B cell (primary cell): ENCODE data around the gene GSTP1. TPM values are rescaled to one million over a fixed set of nuclear protein-coding genes. Genes with fewer than 3 reads are reported as not detected.
A peak's percentile ranks its signal among the peaks of the same experiment; 100 is the strongest.

Source experiments
- ATAC-seq: fragments of 200-7000 bp; cut with Tn5 transposase; one replicate; pipeline ENCODE4 v1.10.0; 2021; ENCODE audit warnings: low read depth, mild to moderate bottlenecking, moderate number of reproducible peaks, moderate library complexity
- CTCF ChIA-PET: fragments of 350-600 bp; sonication (Branson Sonifier 250); formaldehyde crosslinking; loops from one replicate; lab custom pipeline; 2021; ENCODE audit warnings: antibody characterized with exemption, inconsistent platforms; lab: Charles Lee
- POLR2A ChIA-PET: fragments of 350-600 bp; sonication (Branson Sonifier 250); formaldehyde crosslinking; loops from one replicate; lab custom pipeline; 2021; ENCODE audit warnings: antibody characterized with exemption; lab: Charles Lee
- DNase-seq: peaks from one replicate; pipeline ENCODE4 v3.0.0; 2013
- H2AFZ ChIP-seq: 2 replicates; pipeline ENCODE4 v1.6.1; 2012; ENCODE audit warnings: mild to moderate bottlenecking, low read depth, low read length; ENCODE audit not compliant: insufficient read depth, poor library complexity, severe bottlenecking
- H3K27ac ChIP-seq, 2 donors: 1 replicate in 1 of 2; 2 replicates in 1 of 2; pipeline ENCODE4 v1.5.1; 2012 to 2013; ENCODE audit warnings: low read length in 2 of 2, mild to moderate bottlenecking in 2 of 2, moderate library complexity in 1 of 2
- H3K27me3 ChIP-seq, 4 experiments: fragments of 200-600 bp in 1 of 4; sonication (generic) in 1 of 4; replicated peaks in 1 of 4; 1 replicate in 2 of 4; 2 replicates in 2 of 4; pipeline versions ENCODE4 v1.6.1 to v1.7.0; 2013 to 2016; ENCODE audit warnings: low read length in 3 of 4, mild to moderate bottlenecking in 2 of 4, mixed read lengths in 1 of 4, moderate library complexity in 1 of 4; ENCODE audit not compliant: insufficient read depth in 4 of 4, control insufficient read depth in 3 of 4; ENCODE audit errors: control extremely low read depth in 1 of 4
- H3K36me3 ChIP-seq, 2 experiments: replicated peaks in 1 of 2; 1 replicate in 1 of 2; 2 replicates in 1 of 2; pipeline versions ENCODE4 v1.6.1 to v1.7.1; 2013; ENCODE audit warnings: low read length in 1 of 2; ENCODE audit not compliant: insufficient read depth in 2 of 2, control insufficient read depth in 1 of 2; ENCODE audit errors: control extremely low read depth in 1 of 2, extremely low read depth in 1 of 2
- H3K4me1 ChIP-seq, 2 donors: fragments of 200-600 bp in 1 of 2; sonication (generic) in 1 of 2; 1 replicate in 1 of 2; 2 replicates in 1 of 2; pipeline versions ENCODE4 v1.5.1 to v1.6.1; 2013 to 2017; ENCODE audit warnings: low read length in 2 of 2; ENCODE audit not compliant: control insufficient read depth in 2 of 2, insufficient read depth in 2 of 2
- H3K4me2 ChIP-seq: replicated peaks from 2 replicates; pipeline ENCODE3; 2012; ENCODE audit warnings: mild to moderate bottlenecking, low read depth, low read length; ENCODE audit not compliant: poor library complexity, severe bottlenecking
- H3K4me3 ChIP-seq, 5 experiments: fragments of 200-600 bp in 1 of 5; sonication (generic) in 1 of 5; 1 replicate in 3 of 5; 2 replicates in 2 of 5; pipeline versions ENCODE4 v1.5.1 to v1.7.0; 2011 to 2016; ENCODE audit warnings: low read length in 4 of 5, mild to moderate bottlenecking in 4 of 5, low read depth in 2 of 5, control low read depth in 1 of 5, moderate library complexity in 1 of 5; ENCODE audit not compliant: insufficient read depth in 1 of 5; ENCODE audit errors: control extremely low read depth in 1 of 5, extremely low read depth in 1 of 5
- H3K79me2 ChIP-seq: fragments of 200-600 bp; sonication (generic); one replicate; pipeline ENCODE4 v1.6.0; 2016; ENCODE audit warnings: low read length; ENCODE audit not compliant: control insufficient read depth, insufficient read depth
- H3K9ac ChIP-seq: fragments of 200-600 bp; sonication (generic); 2 replicates; pipeline ENCODE4 v1.6.1; 2017; ENCODE audit warnings: mild to moderate bottlenecking, low read length, moderate library complexity
- H3K9me3 ChIP-seq, 3 donors: one replicate each; pipeline versions ENCODE4 v1.6.1 to v1.7.1; 2013; ENCODE audit warnings: low read length in 2 of 3; ENCODE audit not compliant: control insufficient read depth in 2 of 3, insufficient read depth in 1 of 3; ENCODE audit errors: control extremely low read depth in 1 of 3
- H4K20me1 ChIP-seq: 2 replicates; pipeline ENCODE4 v1.6.0; 2012; ENCODE audit warnings: mild to moderate bottlenecking, low read length; ENCODE audit not compliant: insufficient read depth, control insufficient read depth, poor library complexity, severe bottlenecking
- H3K27ac Mint-ChIP-seq: one replicate; pipeline ENCODE4 v1.8.0; 2021; ENCODE audit warnings: mixed read lengths
- H3K27me3 Mint-ChIP-seq: one replicate; pipeline ENCODE4 v1.8.0; 2021; ENCODE audit warnings: mixed read lengths
- H3K4me1 Mint-ChIP-seq: one replicate; pipeline ENCODE4 v1.8.0; 2021; ENCODE audit warnings: mixed read lengths
- H3K4me3 Mint-ChIP-seq: one replicate; pipeline ENCODE4 v1.8.0; 2021; ENCODE audit warnings: mixed read lengths
- H3K9me3 Mint-ChIP-seq: one replicate; pipeline ENCODE4 v1.8.0; 2022; ENCODE audit warnings: mixed read lengths; ENCODE audit not compliant: insufficient read depth
- CTCF ChIP-seq: fragments of 200-600 bp; IDR thresholded peaks from one replicate; pipeline ENCODE4 v1.8.0; 2022; ENCODE audit warnings: antibody characterized with exemption, mild to moderate bottlenecking
- EZH2 ChIP-seq: IDR thresholded peaks from 2 replicates; pipeline ENCODE4 v1.6.1; 2012; ENCODE audit warnings: borderline replicate concordance, low read depth, mild to moderate bottlenecking, moderate library complexity, low read length; ENCODE audit not compliant: insufficient read depth, poor library complexity, severe bottlenecking
- WGBS: methylation state at CpG from one replicate; pipeline ENCODE4 v1.1.5; 2013; ENCODE audit warnings: missing lambda C conversion rate; ENCODE audit not compliant: insufficient coverage; 5-methylcytosine and 5-hydroxymethylcytosine counted together
- intact Hi-C: fragments of 100-400 bp; cut with micrococcal nuclease; formaldehyde crosslinking; loops from one replicate; pipeline ENCODE4 v1.10.0; 2022
- polyA plus RNA-seq: library from polyadenylated mRNA; depleted of rRNA; stranded (reverse); fragments of >200 nt; gene quantifications from 2 replicates; pipeline ENCODE4 v1.2.3, GENCODE V29; 2012
- total RNA-seq, 2 donors: library from RNA; stranded (reverse); fragments of 120-200 nt in 1 of 2; gene quantifications; 1 replicate in 1 of 2; 2 replicates in 1 of 2; pipeline versions ENCODE4 v1.2.3 to v1.2.4, GENCODE V29; 2013 to 2022

The GSTP1 gene
- total and polyA plus RNA-seq, 2 donors (not counting 1 experiment from before 2014, with no cell fraction given) = 200 to 313 TPM

GRCh38 chr11:67606093-67606491, 22.5 kb downstream of the GSTP1 start:
- DNase-seq = no peak
- peak overlapping the region; percentile 87 for H3K9ac ChIP-seq
- peak overlapping the region in 4 of 5 experiments; percentile 79 to 90 (median 88) for H3K4me3 ChIP-seq

More at GRCh38 chr11:67606093-67606491, 22.5 kb downstream of the GSTP1 start:
- POLR2A ChIA-PET = interaction anchor here (0.7 to 1.1 kb wide), 2 partner anchors 23 to 745 kb away, joined by 4 to 15 read pairs; no protein-coding TSS in a partner anchor
- Histone ChIP-seq H3K36me3 (peaks cover 0 to 29% of the 10 kb centered on the region in 2 experiments), H3K27me3 (peaks cover 0 to 17% (median 5%) of the 10 kb centered on the region in 4 experiments), H3K9me3 (no peaks in the 10 kb centered on the region), H3K4me1 (peaks cover 16 to 23% of the 10 kb centered on the region in 2 donors), H3K4me2 (peak overlapping the region; percentile 90), H2AFZ (peak overlapping the region; percentile 74), H4K20me1 (no peaks in the 10 kb centered on the region), H3K27ac (no peak overlapping the region), H3K79me2 (peaks cover 26% of the 10 kb centered on the region)
- Mint-ChIP-seq H3K27ac (peak overlapping the region; percentile 90), H3K27me3 (peaks cover 18% of the 10 kb centered on the region), H3K4me1 (peaks cover 22% of the 10 kb centered on the region), H3K9me3 (no peaks in the 10 kb centered on the region), H3K4me3 (peak overlapping the region; percentile 95)
- TF ChIP-seq EZH2 (no peak), CTCF (no peak)
- intact Hi-C loops = loop anchor here (1.0 kb wide), 7 partner anchors 8 to 205 kb away; partner anchors contain the start of genes CDK2AP2, GSTP1 and PPP1CA
- CTCF ChIA-PET = interaction anchor here (1.2 to 1.5 kb wide), 2 partner anchors 24 to 34 kb away, joined by 4 to 6 read pairs; partner anchors contain the start of gene NUDT8
- WGBS = 56% methylated on average over 17 of the region's 17 CpGs
- ATAC-seq = no peak
